GM12878 (cell line): Measurements from ENCODE around the gene IL17B. TPM values are rescaled to one million over a fixed set of nuclear protein-coding genes. Genes with fewer than 3 reads are reported as not detected.
A peak's percentile ranks its signal among the peaks of the same experiment; 100 is the strongest.

Experiments
- ATAC-seq: fragments of 200-7000 bp; cut with Tn5 transposase; 3 replicates; pipeline ENCODE4 v1.9.1; 2020; ENCODE audit warnings: mild to moderate bottlenecking, moderate library complexity
- BruUV-seq: library from RNA; stranded (reverse); fragments of 400-500 nt; replicated peaks from 2 replicates; lab custom pipeline; 2021; lab: Mats Ljungman, UMichigan
- CTCF ChIA-PET: fragments of 300-600 bp; sonication (Branson Sonifier 250); formaldehyde crosslinking; extraction: SDS; loops from one replicate; lab custom pipeline; 2021; ENCODE audit warnings: inconsistent platforms; lab: Yijun Ruan, JAX
- POLR2A ChIA-PET: fragments of 350-600 bp; formaldehyde crosslinking; extraction: SDS; loops from one replicate; lab custom pipeline; 2021; ENCODE audit warnings: inconsistent platforms; lab: Charles Lee
- RAD21 ChIA-PET: fragments of 300-600 bp; sonication (Branson Sonifier 250); formaldehyde crosslinking; loops from one replicate; lab custom pipeline; 2023; ENCODE audit warnings: antibody characterized with exemption; ENCODE audit not compliant: unreplicated experiment; lab: Charles Lee
- SMC1A ChIA-PET: fragments of 300-600 bp; sonication (Branson Sonifier 250); formaldehyde crosslinking; loops from one replicate; lab custom pipeline; 2023; ENCODE audit not compliant: unreplicated experiment, uncharacterized antibody; lab: Charles Lee
- DNase-seq: peaks from one replicate; pipeline ENCODE4 v3.0.0-alpha.2; 2011; ENCODE audit warnings: low read depth, low spot score
- FAIRE-seq: peaks from 3 replicates; lab custom pipeline; 2011; peaks lifted over from hg19 to GRCh38; lab: Jason Lieb, UNC
- H2AFZ ChIP-seq: 2 replicates; pipeline ENCODE4 v1.6.0; 2011; ENCODE audit warnings: low read depth, low read length, control low read depth; ENCODE audit not compliant: control insufficient read depth
- H3K27ac ChIP-seq: 2 replicates; pipeline ENCODE4 v1.5.1; 2011; ENCODE audit warnings: control low read depth; ENCODE audit not compliant: control insufficient read depth, insufficient read depth
- H3K27me3 ChIP-seq, 2 experiments: replicated peaks in 1 of 2; 2 replicates each; pipeline versions ENCODE4 v1.6.0 to v1.6.1; 2011; ENCODE audit warnings: low read length in 1 of 2; ENCODE audit not compliant: control insufficient read depth in 2 of 2, insufficient read depth in 2 of 2
- H3K36me3 ChIP-seq, 2 experiments: 2 replicates each; pipeline ENCODE4 v1.5.1; 2011; ENCODE audit warnings: low read length in 1 of 2; ENCODE audit not compliant: control insufficient read depth in 2 of 2, insufficient read depth in 2 of 2
- H3K4me1 ChIP-seq: 2 replicates; pipeline ENCODE4 v1.6.1; 2011; ENCODE audit warnings: mild to moderate bottlenecking, low read length, moderate library complexity, mixed read lengths; ENCODE audit not compliant: control insufficient read depth, insufficient read depth
- H3K4me2 ChIP-seq: 2 replicates; pipeline ENCODE4 v1.6.0; 2011; ENCODE audit warnings: control low read depth; ENCODE audit not compliant: control insufficient read depth, insufficient read depth
- H3K4me3 ChIP-seq: fragments of 200-600 bp; sonication (generic); 2 replicates; pipeline ENCODE4 v1.5.1; 2016
- H3K79me2 ChIP-seq: 2 replicates; pipeline ENCODE4 v1.6.0; 2011; ENCODE audit warnings: low read length; ENCODE audit not compliant: control insufficient read depth, insufficient read depth
- H3K9ac ChIP-seq: 2 replicates; pipeline ENCODE4 v1.8.0; 2011; ENCODE audit warnings: low read length, control low read depth, mixed read lengths; ENCODE audit not compliant: control insufficient read depth, insufficient read depth
- H3K9me3 ChIP-seq: replicated peaks from 3 replicates; pipeline ENCODE4 v1.5.1; 2011; ENCODE audit warnings: mild to moderate bottlenecking, low read length; ENCODE audit not compliant: control insufficient read depth, insufficient read depth
- H4K20me1 ChIP-seq: 2 replicates; pipeline ENCODE4 v1.6.0; 2011; ENCODE audit not compliant: control insufficient read depth, insufficient read depth
- BCL3 ChIP-seq: IDR thresholded peaks from 2 replicates; pipeline ENCODE4 v1.6.1; 2011; ENCODE audit warnings: borderline replicate concordance, low read depth, mild to moderate bottlenecking, moderate library complexity, low read length; ENCODE audit not compliant: insufficient read depth, poor library complexity, severe bottlenecking
- CHD4 ChIP-seq: fragments of 200-600 bp; sonication (generic); IDR thresholded peaks from 2 replicates; pipeline ENCODE4 v1.6.1; 2016; ENCODE audit warnings: mild to moderate bottlenecking
- CUX1 ChIP-seq: IDR thresholded peaks from 2 replicates; pipeline ENCODE4 v1.6.1; 2012; ENCODE audit warnings: improper control_type of control experiment, low read depth, low read length; ENCODE audit not compliant: insufficient replicate concordance
- GATAD2B ChIP-seq: fragments of 450-650 bp; conservative IDR thresholded peaks from 2 replicates; pipeline ENCODE4 v1.6.1; 2017; ENCODE audit warnings: low read depth, mild to moderate bottlenecking, moderate library complexity
- IKZF1 ChIP-seq: fragments of 450-650 bp; conservative IDR thresholded peaks from 2 replicates; pipeline ENCODE4 v1.6.1; 2017; ENCODE audit warnings: antibody characterized with exemption, mild to moderate bottlenecking
- PBX3 ChIP-seq: IDR thresholded peaks from 2 replicates; pipeline ENCODE4 v1.6.1; 2011; ENCODE audit warnings: mild to moderate bottlenecking, low read depth, low read length, moderate library complexity; ENCODE audit not compliant: insufficient replicate concordance
- PRDM15 ChIP-seq: fragments of 450-650 bp; formaldehyde crosslinking; IDR thresholded peaks from 2 replicates; pipeline ENCODE4 v1.4.0; 2020; ENCODE audit warnings: mild to moderate bottlenecking, moderate library complexity
- RB1 ChIP-seq: fragments of 450-650 bp; formaldehyde crosslinking; IDR thresholded peaks from 2 replicates; pipeline ENCODE4 v1.6.1; 2017; ENCODE audit warnings: mild to moderate bottlenecking, borderline replicate concordance
- SPI1 ChIP-seq: IDR thresholded peaks from 2 replicates; pipeline ENCODE4 v1.6.1; 2011; ENCODE audit warnings: low read depth, mild to moderate bottlenecking, low read length, moderate library complexity, borderline replicate concordance; ENCODE audit not compliant: insufficient read depth
- WGBS: methylation state at CpG from one replicate; pipeline ENCODE4 v1.1.6; 2016; ENCODE audit warnings: low lambda C conversion rate; ENCODE audit not compliant: insufficient replicate concordance, insufficient coverage; ENCODE audit errors: missing lambda C conversion rate; 5-methylcytosine and 5-hydroxymethylcytosine counted together
- in situ Hi-C: fragments of 300-500 bp; cut with MboI; formaldehyde crosslinking; loops from 9 replicates; pipeline ENCODE4 v1.14.3; 2018; ENCODE audit warnings: mixed read lengths
- intact Hi-C: fragments of 100-400 bp; cut with micrococcal nuclease; formaldehyde crosslinking; loops from one replicate; pipeline ENCODE4 v1.14.2; 2022; ENCODE audit not compliant: unreplicated experiment
- polyA plus RNA-seq, 11 experiments: library from polyadenylated mRNA; depleted of rRNA in 4 of 11; unstranded in 6 of 11; stranded (reverse) in 5 of 11; fragments of >200 nt; fragmentation: Nextera tagmentation in 4 of 11; fragmentation: Illumina TruSeq in 1 of 11; extraction: Ambion mirVana in 4 of 11; extraction: Trizol in 1 of 11; gene quantifications; 1 replicate in 1 of 11; 2 replicates in 10 of 11; pipeline versions ENCODE4 v1.2.1 to v1.2.3, GENCODE V29; 2011 to 2016; ENCODE audit warnings: inconsistent platforms in 2 of 11, missing spikeins in 2 of 11, low read depth in 1 of 11
- total RNA-seq, 4 experiments: library from RNA; depleted of rRNA in 3 of 4; stranded (reverse); fragments of >200 nt in 3 of 4; fragmentation: Illumina TruSeq in 1 of 4; extraction: Trizol in 1 of 4; gene quantifications; 2 replicates each; pipeline versions ENCODE4 v1.2.1 to v1.2.3, GENCODE V29; 2013 to 2021

IL17B gene
- total and polyA plus RNA-seq, 10 of the 15 experiments (the other 5 are each of a cell fraction or from before 2014, with no cell fraction given), result not detected

GRCh38 chr5:149423049-149423793 lies 44.1 kb upstream of the IL17B start:
- no peaks in the 10 kb centered on the region; the same call in 2 of the 3 replicates for H3K9me3 ChIP-seq
- ChIA-PET POLR2A (interaction anchor here (0.7 to 2.1 kb wide), 2 partner anchors 8 to 65 kb away, joined by 4 to 5 read pairs; no protein-coding TSS in a partner anchor), CTCF (interaction anchor here (1.0 to 1.9 kb wide), 5 partner anchors 9 to 195 kb away, joined by 3 to 7 read pairs (median 4); no protein-coding TSS in a partner anchor), SMC1A (interaction anchor here (0.9 to 2.1 kb wide), 5 partner anchors 10 to 195 kb away, joined by 3 to 9 read pairs (median 3); no protein-coding TSS in a partner anchor), RAD21 (interaction anchor here (0.5 to 1.1 kb wide), 2 partner anchors 11 to 33 kb away, joined by 3 read pairs; no protein-coding TSS in a partner anchor)
- no peak for DNase-seq
- no peak overlapping the region for H3K4me3 ChIP-seq
- no peak for FAIRE-seq
- WGBS, result 48% methylated on average over 9 of the region's 9 CpGs
- in situ Hi-C loops (no loop called here), intact Hi-C loops (no loop called here)
- H3K79me2 ChIP-seq, result no peaks in the 10 kb centered on the region
- H3K4me2 ChIP-seq, result no peak overlapping the region
- no peaks in the 10 kb centered on the region for H3K27me3 ChIP-seq
- no peaks in the 10 kb centered on the region for H3K4me1 ChIP-seq
- no peaks in the 10 kb centered on the region for H3K36me3 ChIP-seq
- peak overlapping the region; percentile 30 for H2AFZ ChIP-seq
- ATAC-seq, result no peak; the same call in 2 of the 3 replicates
- H3K27ac ChIP-seq, result no peak overlapping the region
- no TSS peak for BruUV-seq
- H3K9ac ChIP-seq, result no peak overlapping the region
- H4K20me1 ChIP-seq, result no peaks in the 10 kb centered on the region
- TF ChIP-seq SPI1 (no peak), BCL3 (no peak), GATAD2B (no peak), CUX1 (no peak), PBX3 (no peak), RB1 (no peak), CHD4 (no peak), PRDM15 (no peak), IKZF1 (no peak)
